A549 (cell line): Measurements from ENCODE around the gene STAMBP. TPM values are rescaled to one million over a fixed set of nuclear protein-coding genes. Genes with fewer than 3 reads are reported as not detected.

ENCODE experiments used
- ATAC-seq, 2 experiments: fragments of 200-7000 bp in 1 of 2; fragments of >200 bp in 1 of 2; cut with Nextera tagmentation in 1 of 2; cut with Tn5 transposase in 1 of 2; 3 replicates each; pipeline versions ENCODE4 v1.8.0 to v1.9.1; 2018 to 2020; ENCODE audit warnings: mild to moderate bottlenecking in 1 of 2, moderate library complexity in 1 of 2
- CTCF ChIA-PET: fragments of 300-600 bp; sonication (Branson Sonifier 250); formaldehyde crosslinking; extraction: SDS; loops from one replicate; lab custom pipeline; 2021; ENCODE audit warnings: antibody characterized with exemption, inconsistent platforms; lab: Yijun Ruan, JAX
- POLR2A ChIA-PET: fragments of 350-600 bp; formaldehyde crosslinking; extraction: SDS; loops from one replicate; lab custom pipeline; 2021; ENCODE audit warnings: antibody characterized with exemption, inconsistent platforms; lab: Yijun Ruan, JAX
- DNase-seq, 2 experiments: peaks; one replicate each; pipeline versions ENCODE4 v3.0.0 to v3.0.0-alpha.2; 2011 to 2016; ENCODE audit warnings: low read depth in 1 of 2, low spot score in 1 of 2
- FAIRE-seq: peaks from 2 replicates; lab custom pipeline; 2011; peaks lifted over from hg19 to GRCh38; lab: Jason Lieb, UNC
- H3K27ac ChIP-seq, 2 experiments: fragments of >200 bp; sonication (Bioruptor Twin); formaldehyde crosslinking; 3 replicates each; pipeline ENCODE4 v1.5.1; 2016 to 2017
- H3K4me1 ChIP-seq: fragments of >200 bp; sonication (Bioruptor Twin); formaldehyde crosslinking; 3 replicates; pipeline ENCODE4 v1.6.1; 2016
- H3K4me2 ChIP-seq: fragments of >200 bp; sonication (Bioruptor Twin); formaldehyde crosslinking; 3 replicates; pipeline ENCODE4 v1.6.1; 2016
- H3K4me3 ChIP-seq: fragments of >200 bp; sonication (Bioruptor Twin); formaldehyde crosslinking; 3 replicates; pipeline ENCODE4 v1.5.1; 2016
- H3K9me3 ChIP-seq: fragments of >200 bp; sonication (Bioruptor Twin); formaldehyde crosslinking; 3 replicates; pipeline ENCODE4 v1.6.1; 2016
- CBX2 ChIP-seq: fragments of 200-600 bp; sonication (generic); IDR thresholded peaks from 2 replicates; pipeline ENCODE4 v1.6.1; 2016; ENCODE audit warnings: low read depth, mild to moderate bottlenecking, borderline replicate concordance
- CBX8 ChIP-seq: fragments of 200-600 bp; sonication (generic); IDR thresholded peaks from 2 replicates; pipeline ENCODE4 v1.6.1; 2016
- CEBPB ChIP-seq, 2 experiments: fragments of >200 bp in 1 of 2; sonication (Bioruptor Twin) in 1 of 2; formaldehyde crosslinking in 1 of 2; IDR thresholded peaks; 2 replicates each; pipeline ENCODE4 v1.6.1; 2012 to 2016
- CHD2 ChIP-seq: fragments of 150-350 bp; IDR thresholded peaks from 2 replicates; pipeline ENCODE4 v1.6.1; 2014; ENCODE audit warnings: low read length; ENCODE audit not compliant: partially characterized antibody
- EHF ChIP-seq: fragments of 250-450 bp; sonication (Bioruptor Pico); IDR thresholded peaks from 2 replicates; pipeline ENCODE4 v1.5.0; 2020; ENCODE audit warnings: mild to moderate bottlenecking
- ESRRA ChIP-seq: fragments of 150-350 bp; IDR thresholded peaks from 2 replicates; pipeline ENCODE4 v1.6.1; 2014; ENCODE audit warnings: mild to moderate bottlenecking, low read length, borderline replicate concordance
- HDAC2 ChIP-seq: fragments of 200-600 bp; sonication (generic); IDR thresholded peaks from 2 replicates; pipeline ENCODE4 v1.6.1; 2016
- HEYL ChIP-seq: fragments of 250-450 bp; sonication (Bioruptor Pico); IDR thresholded peaks from 2 replicates; pipeline ENCODE4 v1.8.0; 2021; ENCODE audit warnings: mild to moderate bottlenecking, moderate library complexity
- HOXA7 ChIP-seq: fragments of 250-450 bp; sonication (Bioruptor Pico); IDR thresholded peaks from 2 replicates; pipeline ENCODE4 v1.5.0; 2020; ENCODE audit warnings: mild to moderate bottlenecking, moderate library complexity
- HOXB13 ChIP-seq: fragments of 250-450 bp; sonication (Bioruptor Pico); IDR thresholded peaks from 2 replicates; pipeline ENCODE4 v1.5.0; 2020; ENCODE audit warnings: low read depth, mild to moderate bottlenecking, moderate library complexity
- HOXB5 ChIP-seq: fragments of 250-450 bp; sonication (Bioruptor Pico); IDR thresholded peaks from 2 replicates; pipeline ENCODE4 v1.5.0; 2020; ENCODE audit warnings: mild to moderate bottlenecking, moderate library complexity
- JUN ChIP-seq, 2 experiments: fragments of >200 bp; sonication (Bioruptor Twin); formaldehyde crosslinking; IDR thresholded peaks; 2 replicates in 1 of 2; 3 replicates in 1 of 2; pipeline ENCODE4 v1.6.1; 2016 to 2017
- JUNB ChIP-seq: fragments of >200 bp; sonication (Bioruptor Twin); formaldehyde crosslinking; IDR thresholded peaks from 2 replicates; pipeline ENCODE4 v1.6.1; 2016
- KDM5A ChIP-seq: fragments of 200-600 bp; sonication (generic); IDR thresholded peaks from 2 replicates; pipeline ENCODE4 v1.6.1; 2016; ENCODE audit warnings: antibody characterized with exemption, mild to moderate bottlenecking
- NPAS2 ChIP-seq: fragments of 250-450 bp; sonication (Bioruptor Pico); IDR thresholded peaks from 2 replicates; pipeline ENCODE4 v1.8.0; 2022; ENCODE audit warnings: mild to moderate bottlenecking, moderate library complexity, borderline replicate concordance
- PHF8 ChIP-seq: fragments of 200-600 bp; sonication (generic); IDR thresholded peaks from 2 replicates; pipeline ENCODE4 v1.6.1; 2016; ENCODE audit warnings: low read depth, mild to moderate bottlenecking, antibody characterized with exemption, moderate library complexity, borderline replicate concordance
- POLR2AphosphoS2 ChIP-seq: conservative IDR thresholded peaks from 2 replicates; pipeline ENCODE4 v1.6.1; 2012; ENCODE audit warnings: low read length, improper control_type of control experiment, inconsistent platforms
- RAD21 ChIP-seq, 2 experiments: fragments of >200 bp in 1 of 2; sonication (Bioruptor Twin) in 1 of 2; formaldehyde crosslinking in 1 of 2; IDR thresholded peaks in 1 of 2; conservative IDR thresholded peaks in 1 of 2; 2 replicates in 1 of 2; 3 replicates in 1 of 2; pipeline ENCODE4 v1.6.1; 2012 to 2018; ENCODE audit warnings: inconsistent platforms in 1 of 2
- RARB ChIP-seq: fragments of 250-450 bp; sonication (Bioruptor Pico); IDR thresholded peaks from 2 replicates; pipeline ENCODE4 v1.8.0; 2021; ENCODE audit warnings: mild to moderate bottlenecking, moderate library complexity
- RFX5 ChIP-seq: fragments of 450-650 bp; IDR thresholded peaks from 2 replicates; pipeline ENCODE4 v1.7.1; 2014; ENCODE audit warnings: antibody characterized with exemption, mild to moderate bottlenecking, moderate library complexity
- SREBF2 ChIP-seq: fragments of 450-650 bp; IDR thresholded peaks from 2 replicates; pipeline ENCODE4 v1.6.1; 2014; ENCODE audit warnings: mild to moderate bottlenecking, moderate library complexity
- TFCP2L1 ChIP-seq: fragments of 250-450 bp; sonication (Bioruptor Pico); IDR thresholded peaks from 2 replicates; pipeline ENCODE4 v1.5.0; 2021; ENCODE audit warnings: mild to moderate bottlenecking
- TP53 ChIP-seq: fragments of 250-450 bp; sonication (Bioruptor Pico); IDR thresholded peaks from 2 replicates; pipeline ENCODE4 v1.5.0; 2021; ENCODE audit warnings: mild to moderate bottlenecking, moderate library complexity
- ZC3H11A ChIP-seq: fragments of 450-650 bp; IDR thresholded peaks from 2 replicates; pipeline ENCODE4 v1.6.1; 2014; ENCODE audit warnings: antibody characterized with exemption, mild to moderate bottlenecking
- ZFP36 ChIP-seq: fragments of 450-650 bp; IDR thresholded peaks from 2 replicates; pipeline ENCODE4 v1.6.1; 2014; ENCODE audit warnings: borderline replicate concordance; ENCODE audit not compliant: partially characterized antibody
- ZSCAN20 ChIP-seq: fragments of 250-450 bp; sonication (Bioruptor Pico); IDR thresholded peaks from 2 replicates; pipeline ENCODE4 v1.8.0; 2022; ENCODE audit warnings: mild to moderate bottlenecking, moderate library complexity
- WGBS: methylation state at CpG from one replicate; pipeline ENCODE4 v1.1.6; 2017; ENCODE audit errors: missing lambda C conversion rate; 5-methylcytosine and 5-hydroxymethylcytosine counted together
- polyA plus RNA-seq, 4 experiments: library from polyadenylated mRNA; depleted of rRNA in 3 of 4; stranded (reverse); fragments of >200 nt; fragmentation: RNase III in 1 of 4; extraction: RNeasy Plus Mini Kit Qiagen cat#74134 plus additional on column Dnase treatment in 1 of 4; gene quantifications; 2 replicates in 3 of 4; 3 replicates in 1 of 4; pipeline ENCODE4 v1.2.3, GENCODE V29; 2011 to 2017
- TF ChIP-seq, protein P1 (sequence below): fragments of 150-350 bp; IDR thresholded peaks from 2 replicates; pipeline ENCODE4 v1.6.1; 2014; ENCODE audit warnings: low read depth, mild to moderate bottlenecking, low read length
- TF ChIP-seq, protein P2 (sequence below): fragments of >200 bp; sonication (Bioruptor Twin); formaldehyde crosslinking; IDR thresholded peaks from 3 replicates; pipeline ENCODE4 v1.6.1; 2016
- TF ChIP-seq, protein P3 (sequence below): fragments of 200-600 bp; sonication (generic); IDR thresholded peaks from 2 replicates; pipeline ENCODE4 v1.6.1; 2016; ENCODE audit warnings: antibody characterized with exemption, mild to moderate bottlenecking, moderate library complexity
- TF ChIP-seq, protein P4 (sequence below): fragments of 250-450 bp; sonication (Bioruptor Pico); IDR thresholded peaks from 2 replicates; pipeline ENCODE4 v1.5.0; 2021; ENCODE audit warnings: mild to moderate bottlenecking, moderate library complexity, borderline replicate concordance

STAMBP gene
- polyA plus RNA-seq, 2 of the 4 experiments (the other 2 are of a cell fraction), result 44.4 to 96.3 TPM

DNA sequence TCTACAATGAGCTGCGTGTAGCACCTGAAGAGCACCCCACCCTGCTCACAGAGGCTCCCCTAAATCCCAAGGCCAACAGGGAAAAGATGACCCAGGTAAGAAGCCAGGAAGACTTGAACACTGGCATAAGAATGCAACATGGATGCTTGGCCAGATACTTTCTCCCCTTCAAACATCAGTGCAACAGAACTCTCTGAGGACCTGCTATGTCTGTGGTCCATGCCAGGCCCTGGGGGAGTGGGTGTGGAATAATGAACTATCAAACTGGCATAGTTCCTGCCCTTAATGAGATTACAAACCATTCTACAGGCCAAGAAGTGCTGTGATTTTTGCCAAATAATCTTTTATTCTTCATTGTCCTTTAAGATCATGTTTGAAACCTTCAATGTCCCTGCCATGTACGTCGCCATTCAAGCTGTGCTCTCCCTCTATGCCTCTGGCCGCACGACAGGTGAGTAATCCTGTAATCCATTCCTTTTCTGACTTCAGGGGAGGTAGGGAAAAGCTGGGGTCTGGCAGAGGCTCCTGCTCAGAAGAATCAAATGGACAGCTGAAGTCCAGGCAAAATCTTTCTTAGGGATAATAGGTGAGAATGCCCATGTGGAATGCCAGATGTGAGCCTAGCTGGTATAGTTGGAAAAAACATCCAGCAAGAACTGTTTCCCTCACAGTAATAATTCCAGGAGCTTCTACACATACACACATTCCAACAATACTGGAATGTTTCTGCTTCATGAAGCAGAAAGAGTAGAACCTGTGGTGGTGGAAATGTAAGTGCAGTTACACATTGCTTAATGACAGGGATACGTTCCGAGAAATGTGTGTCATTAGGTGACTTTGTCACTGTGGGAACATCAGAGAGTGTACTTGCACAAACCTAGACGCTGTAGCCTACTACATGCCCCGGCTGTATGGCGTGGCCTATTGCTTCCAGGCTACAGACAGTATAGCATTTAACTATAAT lies 80.2 kb downstream of the STAMBP start:
- DNase-seq (no peak), FAIRE-seq (no peak), ATAC-seq (no peak; a peak in 1 of 6 replicates)
- no peak overlapping the region for H3K4me2 ChIP-seq
- no peaks in the 10 kb centered on the region for H3K4me1 ChIP-seq
- CTCF ChIA-PET, result interaction anchor here (1.0 to 1.1 kb wide), 3 partner anchors 12 to 239 kb away, joined by 3 read pairs; no protein-coding TSS in a partner anchor
- POLR2A ChIA-PET, result no interaction called here
- WGBS, result 81% methylated on average over 10 of the region's 10 CpGs
- H3K9me3 ChIP-seq, result no peaks in the 10 kb centered on the region
- TF ChIP-seq PHF8 (no peak), SREBF2 (no peak), ZFP36 (no peak), ZSCAN20 (CRISPR knock-in tag) (no peak), TP53 (no peak), HOXB5 (CRISPR knock-in tag) (no peak), RAD21 (conservative IDR thresholded peaks at IDR 0.05 in 1 of 2, IDR thresholded peaks at IDR 0.05 in 1 of 2) (no peak), ZC3H11A (no peak), HEYL (CRISPR knock-in tag) (no peak), HDAC2 (no peak), NPAS2 (CRISPR knock-in tag) (no peak), CHD2 (no peak), CBX2 (no peak), CEBPB (IDR thresholded peaks at IDR 0.05) (no peak), CBX8 (no peak)
- TF ChIP-seq, protein P1, sequence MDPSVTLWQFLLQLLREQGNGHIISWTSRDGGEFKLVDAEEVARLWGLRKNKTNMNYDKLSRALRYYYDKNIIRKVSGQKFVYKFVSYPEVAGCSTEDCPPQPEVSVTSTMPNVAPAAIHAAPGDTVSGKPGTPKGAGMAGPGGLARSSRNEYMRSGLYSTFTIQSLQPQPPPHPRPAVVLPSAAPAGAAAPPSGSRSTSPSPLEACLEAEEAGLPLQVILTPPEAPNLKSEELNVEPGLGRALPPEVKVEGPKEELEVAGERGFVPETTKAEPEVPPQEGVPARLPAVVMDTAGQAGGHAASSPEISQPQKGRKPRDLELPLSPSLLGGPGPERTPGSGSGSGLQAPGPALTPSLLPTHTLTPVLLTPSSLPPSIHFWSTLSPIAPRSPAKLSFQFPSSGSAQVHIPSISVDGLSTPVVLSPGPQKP, result no peak
- H3K4me3 ChIP-seq, result no peak overlapping the region
- H3K27ac ChIP-seq, result no peak overlapping the region

- POLR2A ChIA-PET, result no interaction called here
- WGBS, result 61% methylated on average over 6 of the region's 6 CpGs
- TF ChIP-seq ESRRA, result no peak
- TF ChIP-seq HOXB13, result no peak
- TF ChIP-seq HOXB5 (CRISPR knock-in tag), result no peak
- TF ChIP-seq, protein P2, sequence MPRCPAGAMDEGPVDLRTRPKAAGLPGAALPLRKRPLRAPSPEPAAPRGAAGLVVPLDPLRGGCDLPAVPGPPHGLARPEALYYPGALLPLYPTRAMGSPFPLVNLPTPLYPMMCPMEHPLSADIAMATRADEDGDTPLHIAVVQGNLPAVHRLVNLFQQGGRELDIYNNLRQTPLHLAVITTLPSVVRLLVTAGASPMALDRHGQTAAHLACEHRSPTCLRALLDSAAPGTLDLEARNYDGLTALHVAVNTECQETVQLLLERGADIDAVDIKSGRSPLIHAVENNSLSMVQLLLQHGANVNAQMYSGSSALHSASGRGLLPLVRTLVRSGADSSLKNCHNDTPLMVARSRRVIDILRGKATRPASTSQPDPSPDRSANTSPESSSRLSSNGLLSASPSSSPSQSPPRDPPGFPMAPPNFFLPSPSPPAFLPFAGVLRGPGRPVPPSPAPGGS, result no peak
- TF ChIP-seq, protein P3, sequence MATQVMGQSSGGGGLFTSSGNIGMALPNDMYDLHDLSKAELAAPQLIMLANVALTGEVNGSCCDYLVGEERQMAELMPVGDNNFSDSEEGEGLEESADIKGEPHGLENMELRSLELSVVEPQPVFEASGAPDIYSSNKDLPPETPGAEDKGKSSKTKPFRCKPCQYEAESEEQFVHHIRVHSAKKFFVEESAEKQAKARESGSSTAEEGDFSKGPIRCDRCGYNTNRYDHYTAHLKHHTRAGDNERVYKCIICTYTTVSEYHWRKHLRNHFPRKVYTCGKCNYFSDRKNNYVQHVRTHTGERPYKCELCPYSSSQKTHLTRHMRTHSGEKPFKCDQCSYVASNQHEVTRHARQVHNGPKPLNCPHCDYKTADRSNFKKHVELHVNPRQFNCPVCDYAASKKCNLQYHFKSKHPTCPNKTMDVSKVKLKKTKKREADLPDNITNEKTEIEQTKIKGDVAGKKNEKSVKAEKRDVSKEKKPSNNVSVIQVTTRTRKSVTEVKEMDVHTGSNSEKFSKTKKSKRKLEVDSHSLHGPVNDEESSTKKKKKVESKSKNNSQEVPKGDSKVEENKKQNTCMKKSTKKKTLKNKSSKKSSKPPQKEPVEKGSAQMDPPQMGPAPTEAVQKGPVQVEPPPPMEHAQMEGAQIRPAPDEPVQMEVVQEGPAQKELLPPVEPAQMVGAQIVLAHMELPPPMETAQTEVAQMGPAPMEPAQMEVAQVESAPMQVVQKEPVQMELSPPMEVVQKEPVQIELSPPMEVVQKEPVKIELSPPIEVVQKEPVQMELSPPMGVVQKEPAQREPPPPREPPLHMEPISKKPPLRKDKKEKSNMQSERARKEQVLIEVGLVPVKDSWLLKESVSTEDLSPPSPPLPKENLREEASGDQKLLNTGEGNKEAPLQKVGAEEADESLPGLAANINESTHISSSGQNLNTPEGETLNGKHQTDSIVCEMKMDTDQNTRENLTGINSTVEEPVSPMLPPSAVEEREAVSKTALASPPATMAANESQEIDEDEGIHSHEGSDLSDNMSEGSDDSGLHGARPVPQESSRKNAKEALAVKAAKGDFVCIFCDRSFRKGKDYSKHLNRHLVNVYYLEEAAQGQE, result no peak
- TF ChIP-seq EHF (CRISPR knock-in tag), result no peak
- TF ChIP-seq POLR2AphosphoS2, result no peak
- TF ChIP-seq, protein P4, sequence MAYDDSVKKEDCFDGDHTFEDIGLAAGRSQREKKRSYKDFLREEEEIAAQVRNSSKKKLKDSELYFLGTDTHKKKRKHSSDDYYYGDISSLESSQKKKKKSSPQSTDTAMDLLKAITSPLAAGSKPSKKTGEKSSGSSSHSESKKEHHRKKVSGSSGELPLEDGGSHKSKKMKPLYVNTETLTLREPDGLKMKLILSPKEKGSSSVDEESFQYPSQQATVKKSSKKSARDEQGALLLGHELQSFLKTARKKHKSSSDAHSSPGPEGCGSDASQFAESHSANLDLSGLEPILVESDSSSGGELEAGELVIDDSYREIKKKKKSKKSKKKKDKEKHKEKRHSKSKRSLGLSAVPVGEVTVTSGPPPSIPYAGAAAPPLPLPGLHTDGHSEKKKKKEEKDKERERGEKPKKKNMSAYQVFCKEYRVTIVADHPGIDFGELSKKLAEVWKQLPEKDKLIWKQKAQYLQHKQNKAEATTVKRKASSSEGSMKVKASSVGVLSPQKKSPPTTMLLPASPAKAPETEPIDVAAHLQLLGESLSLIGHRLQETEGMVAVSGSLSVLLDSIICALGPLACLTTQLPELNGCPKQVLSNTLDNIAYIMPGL, result no peak
- no peak for TF ChIP-seq TFCP2L1
- TF ChIP-seq RFX5, result no peak
- TF ChIP-seq JUN (IDR thresholded peaks at IDR 0.05), result no peak
- TF ChIP-seq KDM5A, result no peak
- no peak for TF ChIP-seq JUNB
- TF ChIP-seq RARB (CRISPR knock-in tag), result no peak
- no peak for TF ChIP-seq HOXA7 (CRISPR knock-in tag)
These were observed 82.2 kb downstream of the STAMBP start for GRCh38 chr2:73910873-73911547.

More at GRCh38 chr2:73910873-73911547, 82.2 kb downstream of the STAMBP start:
- DNase-seq (no peak), FAIRE-seq (no peak), ATAC-seq (no peak)
- Histone ChIP-seq H3K4me2 (no peak overlapping the region), H3K27ac (no peak overlapping the region), H3K4me1 (no peaks in the 10 kb centered on the region), H3K4me3 (no peak overlapping the region), H3K9me3 (no peaks in the 10 kb centered on the region)
- CTCF ChIA-PET, result interaction anchor here (0.7 to 2.6 kb wide), 7 partner anchors 11 to 338 kb away, joined by 3 to 13 read pairs (median 4); no protein-coding TSS in a partner anchor
